Astrocyte (in vitro differentiated cells and primary cell): ENCODE results near the gene DCANP1. TPM values are rescaled to one million over a fixed set of nuclear protein-coding genes. Genes with fewer than 3 reads are reported as not detected.

Source experiments
- DNase-seq: peaks from one replicate; pipeline ENCODE4 v3.0.0-alpha.2; 2010; ENCODE audit warnings: low read depth
- FAIRE-seq: peaks from 2 replicates; lab custom pipeline; 2011; peaks lifted over from hg19 to GRCh38; lab: Jason Lieb, UNC
- H2AFZ ChIP-seq: 2 replicates; pipeline ENCODE4 v1.6.0; 2012; ENCODE audit warnings: low read depth, low read length, inconsistent platforms
- H3K27ac ChIP-seq: 2 replicates; pipeline ENCODE4 v1.5.1; 2011; ENCODE audit warnings: low read depth, low read length, inconsistent platforms
- H3K27me3 ChIP-seq: 2 replicates; pipeline ENCODE4 v1.6.0; 2011; ENCODE audit warnings: low read length, inconsistent platforms; ENCODE audit not compliant: insufficient read depth
- H3K36me3 ChIP-seq: 2 replicates; pipeline ENCODE4 v1.5.1; 2011; ENCODE audit warnings: low read length, inconsistent platforms; ENCODE audit not compliant: insufficient read depth
- H3K4me1 ChIP-seq: 2 replicates; pipeline ENCODE4 v1.5.1; 2011; ENCODE audit warnings: low read length, inconsistent platforms; ENCODE audit not compliant: insufficient read depth
- H3K4me2 ChIP-seq: 2 replicates; pipeline ENCODE4 v1.6.0; 2012; ENCODE audit warnings: low read length, inconsistent platforms
- H3K4me3 ChIP-seq: 2 replicates; pipeline ENCODE4 v1.5.1; 2011; ENCODE audit warnings: low read depth, mild to moderate bottlenecking, low read length, inconsistent platforms; ENCODE audit not compliant: insufficient read depth
- H3K79me2 ChIP-seq: 2 replicates; pipeline ENCODE4 v1.6.0; 2012; ENCODE audit warnings: mild to moderate bottlenecking, low read length, inconsistent platforms; ENCODE audit not compliant: insufficient read depth
- H3K9ac ChIP-seq: 2 replicates; pipeline ENCODE4 v1.6.0; 2012; ENCODE audit warnings: mild to moderate bottlenecking, low read length, inconsistent platforms
- H3K9me3 ChIP-seq: 2 replicates; pipeline ENCODE4 v1.5.1; 2012; ENCODE audit warnings: low read depth, mild to moderate bottlenecking, low read length, inconsistent platforms; ENCODE audit not compliant: insufficient read depth
- H4K20me1 ChIP-seq: 2 replicates; pipeline ENCODE4 v1.6.0; 2012; ENCODE audit warnings: low read length, inconsistent platforms; ENCODE audit not compliant: insufficient read depth
- H3K27ac Mint-ChIP-seq: one replicate; pipeline ENCODE4 v1.8.0; 2021; ENCODE audit warnings: mild to moderate bottlenecking, mixed read lengths; ENCODE audit not compliant: unreplicated experiment
- H3K27me3 Mint-ChIP-seq: one replicate; pipeline ENCODE4 v1.8.0; 2021; ENCODE audit warnings: low read depth, mixed read lengths; ENCODE audit not compliant: unreplicated experiment
- H3K36me3 Mint-ChIP-seq: one replicate; pipeline ENCODE4 v1.8.0; 2021; ENCODE audit warnings: low read depth, mixed read lengths; ENCODE audit not compliant: unreplicated experiment
- H3K4me1 Mint-ChIP-seq: one replicate; pipeline ENCODE4 v1.8.0; 2021; ENCODE audit warnings: low read depth, mixed read lengths; ENCODE audit not compliant: unreplicated experiment
- H3K4me3 Mint-ChIP-seq: one replicate; pipeline ENCODE4 v1.8.0; 2021; ENCODE audit warnings: mild to moderate bottlenecking, moderate library complexity, mixed read lengths; ENCODE audit not compliant: unreplicated experiment
- H3K9me3 Mint-ChIP-seq: one replicate; pipeline ENCODE4 v1.8.0; 2021; ENCODE audit warnings: mild to moderate bottlenecking, mixed read lengths; ENCODE audit not compliant: unreplicated experiment
- EZH2 ChIP-seq: IDR thresholded peaks from 2 replicates; pipeline ENCODE4 v1.6.1; 2012; ENCODE audit warnings: mild to moderate bottlenecking, low read length, inconsistent platforms; ENCODE audit not compliant: insufficient read depth
- total RNA-seq: library from RNA; stranded (reverse); gene quantifications from 2 replicates; pipeline ENCODE4 v1.2.1, GENCODE V29; 2021
- TF ChIP-seq, protein P1 (sequence below): IDR thresholded peaks from 2 replicates; pipeline ENCODE4 v1.5.1; 2011; ENCODE audit warnings: low read depth, mild to moderate bottlenecking, inconsistent platforms, low read length, moderate library complexity; ENCODE audit not compliant: insufficient read depth

Gene DCANP1
- total RNA-seq, 1 donor from 2014 or later: not detected

GRCh38 chr5:135473956-135474670 lies 27.0 kb upstream of the DCANP1 start:
- no peak overlapping the region for H3K4me2 ChIP-seq
- Mint-ChIP-seq H3K4me3 (no peak overlapping the region), H3K9me3 (no peaks in the 10 kb centered on the region), H3K36me3 (no peaks in the 10 kb centered on the region), H3K27me3 (peaks cover 80% of the 10 kb centered on the region), H3K4me1 (no peaks in the 10 kb centered on the region), H3K27ac (no peak overlapping the region)
- no peaks in the 10 kb centered on the region for H4K20me1 ChIP-seq
- no peaks in the 10 kb centered on the region for H3K79me2 ChIP-seq
- FAIRE-seq (no peak), DNase-seq (no peak)
- no peaks in the 10 kb centered on the region for H3K4me1 ChIP-seq
- TF ChIP-seq, protein P1, sequence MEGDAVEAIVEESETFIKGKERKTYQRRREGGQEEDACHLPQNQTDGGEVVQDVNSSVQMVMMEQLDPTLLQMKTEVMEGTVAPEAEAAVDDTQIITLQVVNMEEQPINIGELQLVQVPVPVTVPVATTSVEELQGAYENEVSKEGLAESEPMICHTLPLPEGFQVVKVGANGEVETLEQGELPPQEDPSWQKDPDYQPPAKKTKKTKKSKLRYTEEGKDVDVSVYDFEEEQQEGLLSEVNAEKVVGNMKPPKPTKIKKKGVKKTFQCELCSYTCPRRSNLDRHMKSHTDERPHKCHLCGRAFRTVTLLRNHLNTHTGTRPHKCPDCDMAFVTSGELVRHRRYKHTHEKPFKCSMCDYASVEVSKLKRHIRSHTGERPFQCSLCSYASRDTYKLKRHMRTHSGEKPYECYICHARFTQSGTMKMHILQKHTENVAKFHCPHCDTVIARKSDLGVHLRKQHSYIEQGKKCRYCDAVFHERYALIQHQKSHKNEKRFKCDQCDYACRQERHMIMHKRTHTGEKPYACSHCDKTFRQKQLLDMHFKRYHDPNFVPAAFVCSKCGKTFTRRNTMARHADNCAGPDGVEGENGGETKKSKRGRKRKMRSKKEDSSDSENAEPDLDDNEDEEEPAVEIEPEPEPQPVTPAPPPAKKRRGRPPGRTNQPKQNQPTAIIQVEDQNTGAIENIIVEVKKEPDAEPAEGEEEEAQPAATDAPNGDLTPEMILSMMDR: no peak
- TF ChIP-seq EZH2: no peak
- H3K4me3 ChIP-seq: no peak overlapping the region
- H3K36me3 ChIP-seq: no peaks in the 10 kb centered on the region
- peaks cover 66% of the 10 kb centered on the region for H3K27me3 ChIP-seq
- no peak overlapping the region for H3K9ac ChIP-seq
- H3K27ac ChIP-seq: no peak overlapping the region
- H2AFZ ChIP-seq: no peak overlapping the region
- no peaks in the 10 kb centered on the region for H3K9me3 ChIP-seq

DNA sequence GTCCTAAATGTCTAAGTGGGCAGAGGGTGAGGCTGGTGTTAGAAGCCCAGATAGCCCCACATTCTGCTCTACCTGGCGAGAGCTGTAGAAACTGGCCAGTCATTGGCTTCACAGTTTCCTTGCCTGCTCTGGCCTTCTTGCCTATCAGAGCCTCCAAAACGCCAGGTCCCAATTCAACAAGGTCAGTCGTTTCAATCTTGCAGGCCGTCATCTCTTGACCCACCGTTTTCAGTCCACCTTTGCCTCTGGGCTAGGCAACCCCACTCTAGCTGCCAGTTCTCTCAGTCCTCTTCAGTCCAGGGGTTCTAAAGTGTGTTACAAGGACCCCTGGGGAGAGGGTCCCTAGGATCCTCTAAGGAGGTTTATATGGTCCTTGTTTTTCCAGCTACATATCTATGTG lies 25.0 kb upstream of the DCANP1 start:
- H3K9me3 ChIP-seq: no peaks in the 10 kb centered on the region
- H3K36me3 ChIP-seq: no peaks in the 10 kb centered on the region
- Mint-ChIP-seq H3K9me3 (no peaks in the 10 kb centered on the region), H3K27ac (no peak overlapping the region), H3K36me3 (no peaks in the 10 kb centered on the region), H3K4me1 (no peaks in the 10 kb centered on the region), H3K4me3 (no peak overlapping the region), H3K27me3 (peaks cover 89% of the 10 kb centered on the region)
- no peak overlapping the region for H3K4me2 ChIP-seq
- H3K4me1 ChIP-seq: no peaks in the 10 kb centered on the region
- no peaks in the 10 kb centered on the region for H4K20me1 ChIP-seq
- H3K4me3 ChIP-seq: no peak overlapping the region
- no peaks in the 10 kb centered on the region for H3K79me2 ChIP-seq
- H3K27ac ChIP-seq: no peak overlapping the region
- H2AFZ ChIP-seq: no peak overlapping the region
- DNase-seq: no peak
- no peak for TF ChIP-seq EZH2
- TF ChIP-seq, protein P1: no peak
- FAIRE-seq: no peak
- no peak overlapping the region for H3K9ac ChIP-seq
- H3K27me3 ChIP-seq: peaks cover 69% of the 10 kb centered on the region

GRCh38 chr5:135471726-135472125 lies 24.6 kb upstream of the DCANP1 start:
- Mint-ChIP-seq H3K36me3 (no peaks in the 10 kb centered on the region), H3K4me1 (no peaks in the 10 kb centered on the region), H3K27me3 (peaks cover 89% of the 10 kb centered on the region), H3K27ac (no peak overlapping the region), H3K4me3 (no peak overlapping the region), H3K9me3 (no peaks in the 10 kb centered on the region)
- no peaks in the 10 kb centered on the region for H3K4me1 ChIP-seq
- no peak overlapping the region for H3K4me3 ChIP-seq
- H3K9ac ChIP-seq: no peak overlapping the region
- FAIRE-seq (no peak), DNase-seq (no peak)
- no peak for TF ChIP-seq EZH2
- TF ChIP-seq, protein P1: no peak
- H2AFZ ChIP-seq: no peak overlapping the region
- H3K4me2 ChIP-seq: no peak overlapping the region
- no peaks in the 10 kb centered on the region for H3K36me3 ChIP-seq
- H3K79me2 ChIP-seq: no peaks in the 10 kb centered on the region
- no peaks in the 10 kb centered on the region for H4K20me1 ChIP-seq
- no peak overlapping the region for H3K27ac ChIP-seq
- H3K27me3 ChIP-seq: peaks cover 69% of the 10 kb centered on the region
- no peaks in the 10 kb centered on the region for H3K9me3 ChIP-seq
